Kidney (tissue), 14 donors: ENCODE data around the gene PIAS4. TPM values are rescaled to one million over a fixed set of nuclear protein-coding genes. Genes with fewer than 3 reads are reported as not detected.
A peak's percentile ranks its signal among the peaks of the same experiment; 100 is the strongest.
"Not testable (repeated sequence)": the region's sequence is repeated elsewhere in the genome, so short reads cannot be mapped to it uniquely, and the experiment has no call there.

Source experiments
- DNase-seq, 5 donors: peaks; one replicate each; pipeline ENCODE4 v3.0.0-alpha.2; 2013 to 2020
- FAIRE-seq: peaks from 2 replicates; lab custom pipeline; 2012; peaks lifted over from hg19 to GRCh38; lab: Jason Lieb, UNC
- H3K27ac ChIP-seq, 2 donors: one replicate each; pipeline ENCODE4 v1.7.0; 2013; ENCODE audit warnings: low read depth in 2 of 2, low read length in 2 of 2, inconsistent platforms in 1 of 2
- H3K27me3 ChIP-seq: one replicate; pipeline ENCODE4 v1.7.1; 2013; ENCODE audit warnings: low read length, inconsistent platforms; ENCODE audit not compliant: control insufficient read depth, insufficient read depth
- H3K36me3 ChIP-seq, 3 donors: one replicate each; pipeline versions ENCODE4 v1.7.0 to v1.7.1; 2013; ENCODE audit warnings: low read length in 3 of 3, control low read depth in 1 of 3, inconsistent platforms in 1 of 3; ENCODE audit not compliant: insufficient read depth in 3 of 3, control insufficient read depth in 2 of 3
- H3K4me1 ChIP-seq, 3 donors: one replicate each; pipeline versions ENCODE4 v1.7.0 to v1.7.1; 2013; ENCODE audit warnings: low read length in 3 of 3, inconsistent platforms in 1 of 3, low read depth in 1 of 3; ENCODE audit not compliant: control insufficient read depth in 2 of 3, insufficient read depth in 2 of 3
- H3K4me3 ChIP-seq, 3 donors: one replicate each; pipeline versions ENCODE4 v1.7.0 to v1.8.1; 2013; ENCODE audit warnings: low read length in 3 of 3, control low read depth in 1 of 3, inconsistent platforms in 1 of 3
- H3K9ac ChIP-seq, 3 donors: one replicate each; pipeline versions ENCODE4 v1.7.0 to v1.7.1; 2013; ENCODE audit warnings: low read length in 3 of 3, control low read depth in 1 of 3, inconsistent platforms in 1 of 3
- H3K9me3 ChIP-seq, 3 donors: one replicate each; pipeline versions ENCODE4 v1.7.0 to v1.7.1; 2013; ENCODE audit warnings: low read length in 3 of 3, control low read depth in 1 of 3, inconsistent platforms in 1 of 3; ENCODE audit not compliant: control insufficient read depth in 2 of 3, insufficient read depth in 1 of 3
- CTCF ChIP-seq: IDR thresholded peaks from 3 replicates; pipeline ENCODE4 v1.5.1; 2012; ENCODE audit warnings: mild to moderate bottlenecking, moderate library complexity, borderline replicate concordance; ENCODE audit not compliant: insufficient read depth; ENCODE audit errors: extremely low read depth
- intact Hi-C: fragments of 100-400 bp; cut with DNase I; formaldehyde crosslinking; loops from one replicate; pipeline ENCODE4 v1.11.1; 2022
- polyA plus RNA-seq: library from polyadenylated mRNA; stranded (reverse); fragments of 350-450 nt; fragmentation: Illumina TruSeq; extraction: RNeasy Lipid Tissue Mini Kit (QIAGEN cat#74804); gene quantifications from one replicate; pipeline ENCODE4 v1.2.3, GENCODE V29; 2014; ENCODE audit warnings: low read depth, low replicate concordance; ENCODE audit not compliant: insufficient read depth
- total RNA-seq: library from RNA; stranded (reverse); fragmentation: NEBNext Ultra II Directional; extraction: Animal tissue kit (Norgen Biotek cat#: 25700); gene quantifications from one replicate; pipeline ENCODE4 v1.2.1, GENCODE V29; 2021
- donor health status: control.
- donor health status: control.
- donor health status: control.
- donor health status: control.
- donor health status: control.
- donor health status: DM: yes; HTN: yes; CAD: no.
- donor health status: Normal renal cell carcinoma (clear cell type).

The PIAS4 gene
- total and polyA plus RNA-seq, 2 donors from 2014 or later = 9.8 to 25.0 TPM

GRCh38 chr19:3987619-3988371 lies 19.7 kb upstream of the PIAS4 start:
- peak; percentile 94 for TF ChIP-seq CTCF
- Histone ChIP-seq H3K9ac (no peak overlapping the region), H3K4me3 (peak overlapping the region; percentile 17 to 48 (median 48)), H3K9me3 (no peaks in the 10 kb centered on the region), H3K27me3 (no peaks in the 10 kb centered on the region), H3K36me3 (peaks cover 2 to 19% (median 5%) of the 10 kb centered on the region in 3 donors), H3K4me1 (peaks cover 11 to 25% (median 25%) of the 10 kb centered on the region in 3 donors), H3K27ac (no peak overlapping the region)
- FAIRE-seq (no peak), DNase-seq (peak; percentile 89 to 93 (median 92))
- intact Hi-C loops = no loop called here

GRCh38 chr19:3990815-3991117 lies 16.8 kb upstream of the PIAS4 start:
- Histone ChIP-seq H3K27ac (no peak overlapping the region), H3K4me1 (peaks cover 9 to 12% (median 11%) of the 10 kb centered on the region in 3 donors), H3K4me3 (no peak overlapping the region), H3K36me3 (no peaks in the 10 kb centered on the region), H3K9me3 (no peaks in the 10 kb centered on the region), H3K9ac (no peak overlapping the region), H3K27me3 (no peaks in the 10 kb centered on the region)
- TF ChIP-seq CTCF = no peak
- DNase-seq = no peak
- intact Hi-C loops = no loop called here
- FAIRE-seq = no peak

DNA sequence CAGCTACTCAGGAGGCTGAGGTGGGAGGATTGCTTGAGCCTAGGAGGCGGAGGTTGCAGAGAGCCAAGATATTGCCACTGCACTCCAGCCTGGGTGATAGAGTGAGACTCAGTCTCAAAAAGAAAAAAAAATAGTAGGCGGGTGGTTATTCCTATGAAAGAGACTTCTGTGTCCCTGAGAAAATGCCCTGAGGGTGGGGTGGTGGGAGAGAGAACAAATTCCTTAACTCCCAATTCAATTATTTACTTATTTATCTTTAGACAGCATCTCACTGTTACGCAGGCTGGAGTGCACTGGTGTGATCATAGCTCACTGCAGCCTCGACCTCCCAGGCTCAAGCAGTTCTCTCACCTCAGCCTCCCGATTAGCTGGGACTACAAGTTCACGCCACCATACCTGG lies 11.9 kb upstream of the PIAS4 start:
- FAIRE-seq (no peak), DNase-seq (peak in 1 of 5 donors; percentile 13)
- no peaks in the 10 kb centered on the region for H3K27me3 ChIP-seq
- H3K9me3 ChIP-seq = no peaks in the 10 kb centered on the region
- no peak overlapping the region for H3K27ac ChIP-seq
- no peak for TF ChIP-seq CTCF
- no peaks in the 10 kb centered on the region for H3K4me1 ChIP-seq
- H3K36me3 ChIP-seq = no peaks in the 10 kb centered on the region
- no peak overlapping the region for H3K4me3 ChIP-seq
- H3K9ac ChIP-seq = no peak overlapping the region
- intact Hi-C loops = no loop called here

- H3K4me3 ChIP-seq, DNase-seq, H3K4me1 ChIP-seq, H3K9me3 ChIP-seq, H3K36me3 ChIP-seq, intact Hi-C loops, H3K27ac ChIP-seq, H3K9ac ChIP-seq, FAIRE-seq, H3K27me3 ChIP-seq: not testable (repeated sequence)
These were observed 8.7 kb upstream of the PIAS4 start for GRCh38 chr19:3998667-3999412.

DNA sequence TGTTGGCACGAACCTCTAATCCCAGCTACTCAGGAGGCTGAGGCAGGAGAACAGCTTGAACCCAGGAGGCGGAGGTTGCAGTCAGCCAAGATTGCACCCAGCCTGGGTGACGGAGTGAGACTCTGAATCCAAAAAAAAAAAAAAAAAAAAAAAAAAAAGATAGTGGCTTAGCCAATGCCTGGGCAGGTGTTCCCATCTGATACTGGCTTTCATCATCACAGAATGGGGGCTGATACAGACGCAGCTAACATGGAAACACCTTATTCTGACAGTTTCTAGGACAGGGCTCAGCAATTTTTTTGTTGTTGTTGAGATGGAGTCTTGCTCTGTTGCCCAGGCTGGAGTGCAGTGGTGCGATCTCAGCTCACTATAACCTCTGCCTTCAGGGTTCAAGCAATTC lies 6.7 kb upstream of the PIAS4 start:
- H3K27me3 ChIP-seq, H3K27ac ChIP-seq, FAIRE-seq, H3K4me3 ChIP-seq, intact Hi-C loops, DNase-seq, H3K36me3 ChIP-seq, H3K4me1 ChIP-seq, H3K9me3 ChIP-seq, H3K9ac ChIP-seq: not testable (repeated sequence)

DNA sequence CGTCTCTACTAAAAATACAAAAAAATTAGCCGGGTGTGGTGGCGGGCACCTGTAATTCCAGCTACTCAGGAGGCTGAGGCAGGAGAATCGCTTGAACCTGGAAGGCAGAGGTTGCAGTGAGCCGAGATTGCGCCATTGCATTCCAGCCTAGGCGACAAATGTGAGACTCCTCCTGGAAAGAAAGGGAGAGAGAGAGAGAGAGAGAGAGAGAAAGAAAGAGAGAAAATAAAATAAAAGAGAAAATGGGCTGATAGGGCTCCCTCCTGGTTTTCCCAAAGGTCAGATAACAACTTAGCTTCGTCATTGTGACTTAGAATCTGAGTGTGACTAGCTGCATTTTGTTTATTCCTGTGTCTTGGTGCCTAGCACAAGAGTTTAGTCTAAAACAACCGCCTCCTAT lies 2.1 kb upstream of the PIAS4 start:
- H3K4me3 ChIP-seq, H3K9me3 ChIP-seq, H3K27me3 ChIP-seq, DNase-seq, H3K36me3 ChIP-seq, H3K27ac ChIP-seq, intact Hi-C loops, H3K9ac ChIP-seq, FAIRE-seq: not testable (repeated sequence)
- H3K4me1 ChIP-seq = peaks cover 0 to 21% (median 0%) of the 10 kb centered on the region in 3 donors
